Neural cell (in vitro differentiated cells): ENCODE data around the gene BRF1. TPM values are rescaled to one million over a fixed set of nuclear protein-coding genes. Genes with fewer than 3 reads are reported as not detected.

Experiments
- H2AFZ ChIP-seq: fragments of 200-600, 300-800 bp; sonication (generic), shearing (Covaris generic); 2 replicates; pipeline ENCODE4 v1.6.0; 2014; ENCODE audit warnings: low read depth, mild to moderate bottlenecking, antibody characterized with exemption, low read length, moderate library complexity
- H3F3A ChIP-seq: fragments of 200-600 bp; shearing (Covaris generic); 2 replicates; pipeline ENCODE4 v1.6.1; 2016; ENCODE audit warnings: mild to moderate bottlenecking, moderate library complexity, mixed read lengths, antibody characterized with exemption, low read length; ENCODE audit not compliant: insufficient read depth, poor library complexity, severe bottlenecking
- H3K27ac ChIP-seq: fragments of 200-600, 300-800 bp; sonication (generic), shearing (Covaris generic); 2 replicates; pipeline ENCODE4 v1.5.1; 2014; ENCODE audit warnings: mild to moderate bottlenecking, low read length, moderate library complexity
- H3K27me3 ChIP-seq: fragments of 300-800, 200-600 bp; sonication (generic), shearing (Covaris generic); 2 replicates; pipeline ENCODE4 v1.6.0; 2014; ENCODE audit warnings: mild to moderate bottlenecking, low read depth, low read length, moderate library complexity; ENCODE audit not compliant: insufficient read depth
- H3K36me3 ChIP-seq: fragments of 300-800, 200-600 bp; sonication (generic), shearing (Covaris generic); 2 replicates; pipeline ENCODE4 v1.5.1; 2014; ENCODE audit warnings: mild to moderate bottlenecking, antibody characterized with exemption, low read length, moderate library complexity; ENCODE audit not compliant: insufficient read depth
- H3K4me2 ChIP-seq: fragments of 300-800, 200-600 bp; sonication (generic), shearing (Covaris generic); 2 replicates; pipeline ENCODE4 v1.6.0; 2014; ENCODE audit warnings: mild to moderate bottlenecking, low read length
- H3K4me3 ChIP-seq: fragments of 300-800, 200-600 bp; sonication (generic), shearing (Covaris generic); 2 replicates; pipeline ENCODE4 v1.5.1; 2014; ENCODE audit warnings: mild to moderate bottlenecking, low read length, moderate library complexity
- H3K79me2 ChIP-seq: fragments of 200-600 bp; shearing (Covaris generic); replicated peaks from 2 replicates; pipeline ENCODE4 v1.6.0; 2014; ENCODE audit warnings: mild to moderate bottlenecking, low read length, moderate library complexity; ENCODE audit not compliant: insufficient read depth
- H3K9ac ChIP-seq: fragments of 300-800, 200-600 bp; sonication (generic), shearing (Covaris generic); 2 replicates; pipeline ENCODE4 v1.6.1; 2016; ENCODE audit warnings: mild to moderate bottlenecking, low read length, mixed read lengths
- H3K9me2 ChIP-seq: fragments of 200-600 bp; shearing (Covaris generic); 2 replicates; pipeline ENCODE4 v1.6.1; 2016; ENCODE audit warnings: mild to moderate bottlenecking, low read length, mixed read lengths; ENCODE audit not compliant: insufficient read depth
- H3K9me3 ChIP-seq: fragments of 200-600, 300-800 bp; sonication (generic), shearing (Covaris generic); 2 replicates; pipeline ENCODE4 v1.6.1; 2016; ENCODE audit warnings: mild to moderate bottlenecking, mixed run types, low read length, moderate library complexity, mixed read lengths
- H4K20me1 ChIP-seq: fragments of 200-600 bp; shearing (Covaris generic); 2 replicates; pipeline ENCODE4 v1.6.1; 2016; ENCODE audit warnings: mild to moderate bottlenecking, mixed run types; ENCODE audit not compliant: insufficient read depth
- CTCF ChIP-seq: fragments of 450-650 bp; IDR thresholded peaks from 2 replicates; pipeline ENCODE4 v1.5.1; 2014; ENCODE audit warnings: antibody characterized with exemption, mild to moderate bottlenecking, moderate library complexity; ENCODE audit not compliant: poor library complexity, severe bottlenecking
- EP300 ChIP-seq: fragments of 450-650 bp; conservative IDR thresholded peaks from 2 replicates; pipeline ENCODE4 v1.6.1; 2014; ENCODE audit warnings: antibody characterized with exemption, mild to moderate bottlenecking, moderate library complexity; ENCODE audit not compliant: poor library complexity, severe bottlenecking
- EZH2 ChIP-seq: fragments of 200-600, 300-800 bp; shearing (Covaris generic), sonication (generic); IDR thresholded peaks from 2 replicates; pipeline ENCODE4 v1.6.1; 2014; ENCODE audit warnings: antibody characterized with exemption, low read length, borderline replicate concordance, mild to moderate bottlenecking; ENCODE audit not compliant: insufficient read depth, poor library complexity, severe bottlenecking
- MXI1 ChIP-seq: fragments of 450-650 bp; conservative IDR thresholded peaks from 2 replicates; pipeline ENCODE4 v1.6.1; 2014; ENCODE audit warnings: antibody characterized with exemption, mild to moderate bottlenecking; ENCODE audit not compliant: poor library complexity, severe bottlenecking
- POLR2AphosphoS5 ChIP-seq: IDR thresholded peaks from 2 replicates; pipeline ENCODE4 v1.6.1; 2012
- RAD21 ChIP-seq: fragments of 450-650 bp; conservative IDR thresholded peaks from 2 replicates; pipeline ENCODE4 v1.6.1; 2014; ENCODE audit warnings: antibody characterized with exemption, mild to moderate bottlenecking, moderate library complexity
- SMC3 ChIP-seq: fragments of 450-650 bp; conservative IDR thresholded peaks from 2 replicates; pipeline ENCODE4 v1.6.1; 2014; ENCODE audit warnings: antibody characterized with exemption, mild to moderate bottlenecking, moderate library complexity; ENCODE audit not compliant: poor library complexity
- TAF1 ChIP-seq: IDR thresholded peaks from 2 replicates; pipeline ENCODE4 v1.6.1; 2012; ENCODE audit warnings: low read depth
- polyA plus RNA-seq: library from polyadenylated mRNA; depleted of rRNA; stranded (reverse); fragments of >200 nt; gene quantifications from 2 replicates; pipeline ENCODE4 v1.2.3, GENCODE V29; 2014
- TF ChIP-seq, protein P1 (sequence below): IDR thresholded peaks from 2 replicates; pipeline ENCODE4 v1.6.1; 2012; ENCODE audit warnings: borderline replicate concordance

The BRF1 gene
- polyA plus RNA-seq, 1 donor from 2014 or later: 69.4 TPM

DNA sequence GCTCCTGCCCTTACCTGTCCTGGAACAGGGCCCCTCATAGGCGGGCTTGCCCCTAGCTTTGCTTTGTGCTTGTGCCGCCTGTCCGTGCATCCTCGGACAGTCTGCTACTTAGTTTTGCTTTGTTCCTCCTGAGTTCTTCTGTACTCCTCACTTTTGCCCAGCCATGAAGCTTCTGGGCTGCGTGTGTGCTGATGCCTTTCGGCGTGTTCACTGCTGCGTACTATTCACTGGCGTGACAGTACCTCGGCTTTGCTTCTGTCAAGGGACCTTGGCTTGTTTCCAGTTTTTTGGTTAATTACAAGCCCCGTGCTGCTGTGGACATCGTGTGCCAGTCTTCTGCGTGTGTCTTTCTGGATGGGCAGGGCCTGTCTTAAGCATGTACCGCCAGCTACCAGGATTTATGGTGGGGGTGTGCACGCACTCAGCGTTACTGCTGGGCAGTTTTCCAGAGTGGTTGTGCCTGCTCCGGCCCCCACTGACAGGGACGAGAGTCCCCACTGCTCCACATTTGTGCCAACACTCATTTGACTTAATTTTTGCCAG, 16.2 kb upstream of the BRF1 start:
- Histone ChIP-seq H3K27ac (no peak overlapping the region), H3K36me3 (no peaks in the 10 kb centered on the region), H3K4me2 (no peak overlapping the region), H3K9ac (no peak overlapping the region), H3K4me3 (peak overlapping the region; percentile 97), H3K27me3 (no peaks in the 10 kb centered on the region), H3F3A (no peaks in the 10 kb centered on the region), H4K20me1 (peaks cover 4% of the 10 kb centered on the region), H3K9me2 (no peaks in the 10 kb centered on the region), H2AFZ (no peak overlapping the region), H3K79me2 (peaks cover 42% of the 10 kb centered on the region), H3K9me3 (no peaks in the 10 kb centered on the region)
- no peak for TF ChIP-seq MXI1
- no peak for TF ChIP-seq SMC3
- no peak for TF ChIP-seq EZH2
- TF ChIP-seq CTCF: no peak
- TF ChIP-seq EP300: no peak
- TF ChIP-seq, protein P1, sequence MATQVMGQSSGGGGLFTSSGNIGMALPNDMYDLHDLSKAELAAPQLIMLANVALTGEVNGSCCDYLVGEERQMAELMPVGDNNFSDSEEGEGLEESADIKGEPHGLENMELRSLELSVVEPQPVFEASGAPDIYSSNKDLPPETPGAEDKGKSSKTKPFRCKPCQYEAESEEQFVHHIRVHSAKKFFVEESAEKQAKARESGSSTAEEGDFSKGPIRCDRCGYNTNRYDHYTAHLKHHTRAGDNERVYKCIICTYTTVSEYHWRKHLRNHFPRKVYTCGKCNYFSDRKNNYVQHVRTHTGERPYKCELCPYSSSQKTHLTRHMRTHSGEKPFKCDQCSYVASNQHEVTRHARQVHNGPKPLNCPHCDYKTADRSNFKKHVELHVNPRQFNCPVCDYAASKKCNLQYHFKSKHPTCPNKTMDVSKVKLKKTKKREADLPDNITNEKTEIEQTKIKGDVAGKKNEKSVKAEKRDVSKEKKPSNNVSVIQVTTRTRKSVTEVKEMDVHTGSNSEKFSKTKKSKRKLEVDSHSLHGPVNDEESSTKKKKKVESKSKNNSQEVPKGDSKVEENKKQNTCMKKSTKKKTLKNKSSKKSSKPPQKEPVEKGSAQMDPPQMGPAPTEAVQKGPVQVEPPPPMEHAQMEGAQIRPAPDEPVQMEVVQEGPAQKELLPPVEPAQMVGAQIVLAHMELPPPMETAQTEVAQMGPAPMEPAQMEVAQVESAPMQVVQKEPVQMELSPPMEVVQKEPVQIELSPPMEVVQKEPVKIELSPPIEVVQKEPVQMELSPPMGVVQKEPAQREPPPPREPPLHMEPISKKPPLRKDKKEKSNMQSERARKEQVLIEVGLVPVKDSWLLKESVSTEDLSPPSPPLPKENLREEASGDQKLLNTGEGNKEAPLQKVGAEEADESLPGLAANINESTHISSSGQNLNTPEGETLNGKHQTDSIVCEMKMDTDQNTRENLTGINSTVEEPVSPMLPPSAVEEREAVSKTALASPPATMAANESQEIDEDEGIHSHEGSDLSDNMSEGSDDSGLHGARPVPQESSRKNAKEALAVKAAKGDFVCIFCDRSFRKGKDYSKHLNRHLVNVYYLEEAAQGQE: no peak
- no peak for TF ChIP-seq TAF1
- no peak for TF ChIP-seq POLR2AphosphoS5
- no peak for TF ChIP-seq RAD21

- TF ChIP-seq POLR2AphosphoS5 (no peak), CTCF (no peak), TAF1 (no peak), EP300 (no peak), SMC3 (no peak), RAD21 (no peak), EZH2 (no peak), MXI1 (no peak)
- TF ChIP-seq, protein P1: no peak
- H3K4me2 ChIP-seq: peak overlapping the region; percentile 91
- H3K9me2 ChIP-seq: no peaks in the 10 kb centered on the region
These were observed 15.8 kb upstream of the BRF1 start for GRCh38 chr14:105316577-105316941.

More at GRCh38 chr14:105316577-105316941, 15.8 kb upstream of the BRF1 start:
- Histone ChIP-seq H3K27me3 (no peaks in the 10 kb centered on the region), H3K27ac (no peak overlapping the region), H3K36me3 (no peaks in the 10 kb centered on the region), H3K4me3 (peak overlapping the region; percentile 97), H2AFZ (no peak overlapping the region), H3F3A (no peaks in the 10 kb centered on the region), H4K20me1 (peaks cover 4% of the 10 kb centered on the region), H3K9ac (peak overlapping the region; percentile 73), H3K9me3 (no peaks in the 10 kb centered on the region), H3K79me2 (peaks cover 39% of the 10 kb centered on the region)
